Caco-2 (cell line): Measurements from ENCODE around the gene SKP2. TPM values are rescaled to one million over a fixed set of nuclear protein-coding genes. Genes with fewer than 3 reads are reported as not detected.
A peak's percentile ranks its signal among the peaks of the same experiment; 100 is the strongest.

Source experiments
- BruUV-seq: library from RNA; stranded (reverse); fragments of 400-500 nt; replicated peaks from 2 replicates; lab custom pipeline; 2021; lab: Mats Ljungman, UMichigan
- CTCF ChIA-PET: fragments of 300-600 bp; sonication (Branson Sonifier 250); formaldehyde crosslinking; loops from one replicate; lab custom pipeline; 2022; ENCODE audit warnings: antibody characterized with exemption; lab: Charles Lee
- POLR2A ChIA-PET: fragments of 300-600 bp; sonication (Branson Sonifier 250); formaldehyde crosslinking; loops from one replicate; lab custom pipeline; 2022; ENCODE audit warnings: antibody characterized with exemption; lab: Charles Lee
- DNase-seq, 2 experiments: peaks; one replicate each; pipeline versions ENCODE4 v3.0.0 to v3.0.0-alpha.2; 2020 to 2022
- H3K27me3 ChIP-seq: replicated peaks from 2 replicates; pipeline ENCODE4 v1.6.0; 2011; ENCODE audit warnings: low read length; ENCODE audit not compliant: control insufficient read depth, insufficient read depth
- H3K36me3 ChIP-seq: 2 replicates; pipeline ENCODE4 v1.5.1; 2011; ENCODE audit warnings: low read length; ENCODE audit not compliant: control insufficient read depth, insufficient read depth
- H3K4me1 ChIP-seq: fragments of 250-450 bp; sonication (Bioruptor Pico); 2 replicates; pipeline ENCODE4 v1.5.1; 2020; ENCODE audit warnings: mild to moderate bottlenecking
- H3K4me3 ChIP-seq: 2 replicates; pipeline ENCODE4 v1.5.1; 2011; ENCODE audit warnings: low read depth, mild to moderate bottlenecking, control low read depth, low read length
- H3K9me3 ChIP-seq: fragments of 250-450 bp; sonication (Bioruptor Pico); 2 replicates; pipeline ENCODE4 v1.5.1; 2020; ENCODE audit warnings: mild to moderate bottlenecking, moderate library complexity
- H3K27ac Mint-ChIP-seq: one replicate; pipeline ENCODE4 v1.8.0; 2022; ENCODE audit warnings: mixed read lengths; ENCODE audit not compliant: unreplicated experiment
- H3K27me3 Mint-ChIP-seq: one replicate; pipeline ENCODE4 v1.8.0; 2022; ENCODE audit warnings: mixed read lengths; ENCODE audit not compliant: insufficient read depth, unreplicated experiment
- H3K36me3 Mint-ChIP-seq: one replicate; pipeline ENCODE4 v1.8.0; 2022; ENCODE audit warnings: mild to moderate bottlenecking, mixed read lengths; ENCODE audit not compliant: insufficient read depth, unreplicated experiment
- H3K4me1 Mint-ChIP-seq: one replicate; pipeline ENCODE4 v1.8.0; 2022; ENCODE audit warnings: low read depth, mixed read lengths; ENCODE audit not compliant: unreplicated experiment
- H3K4me3 Mint-ChIP-seq: one replicate; pipeline ENCODE4 v1.8.0; 2022; ENCODE audit warnings: mild to moderate bottlenecking, moderate library complexity, mixed read lengths; ENCODE audit not compliant: unreplicated experiment
- H3K9me3 Mint-ChIP-seq: one replicate; pipeline ENCODE4 v1.8.0; 2022; ENCODE audit warnings: mixed read lengths; ENCODE audit not compliant: unreplicated experiment
- intact Hi-C: fragments of 100-400 bp; cut with micrococcal nuclease; formaldehyde crosslinking; loops from one replicate; pipeline ENCODE4 v1.10.0; 2022; ENCODE audit not compliant: unreplicated experiment
- total RNA-seq: library from RNA; stranded (reverse); gene quantifications from 2 replicates; pipeline ENCODE4 v1.2.3, GENCODE V29; 2022
- TF ChIP-seq, protein P1 (sequence below), 2 experiments: fragments of 200-600 bp in 1 of 2; IDR thresholded peaks; 1 replicate in 1 of 2; 2 replicates in 1 of 2; pipeline versions ENCODE4 v1.5.1 to v1.8.0; 2011 to 2022; ENCODE audit warnings: antibody characterized with exemption in 1 of 2, control low read depth in 1 of 2, inconsistent platforms in 1 of 2, low read depth in 1 of 2, low read length in 1 of 2, mild to moderate bottlenecking in 1 of 2, moderate library complexity in 1 of 2; ENCODE audit not compliant: insufficient read depth in 1 of 2, severe bottlenecking in 1 of 2, unreplicated experiment in 1 of 2

Gene SKP2
- total RNA-seq, 1 experiment from 2014 or later, result 230 TPM

DNA sequence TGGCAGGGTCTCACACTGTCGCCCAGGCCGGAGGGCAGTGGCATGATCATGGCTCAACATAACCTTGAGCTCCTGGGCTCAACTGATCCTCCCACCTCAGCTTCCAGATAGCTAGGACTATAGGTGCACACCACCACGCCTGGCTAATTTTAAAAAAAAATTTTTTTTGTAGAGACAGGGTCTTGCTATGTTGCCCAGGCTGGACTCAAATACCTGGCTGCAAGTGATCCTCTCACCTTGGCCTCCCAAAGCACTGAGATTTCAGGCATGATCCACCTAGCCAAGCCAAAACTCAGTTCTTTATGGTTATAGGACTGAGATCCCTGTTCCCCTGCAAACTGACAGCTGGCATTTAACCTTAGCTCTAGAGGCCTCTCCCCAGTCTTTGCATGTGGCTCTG lies 5.5 kb upstream of the SKP2 start:
- peaks cover 27% of the 10 kb centered on the region for H3K4me1 ChIP-seq
- H3K9me3 ChIP-seq, result no peaks in the 10 kb centered on the region
- Mint-ChIP-seq H3K36me3 (no peaks in the 10 kb centered on the region), H3K27me3 (no peaks in the 10 kb centered on the region), H3K4me3 (no peak overlapping the region), H3K9me3 (no peaks in the 10 kb centered on the region), H3K4me1 (peaks cover 30% of the 10 kb centered on the region), H3K27ac (no peak overlapping the region)
- POLR2A ChIA-PET, result no interaction called here
- CTCF ChIA-PET, result no interaction called here
- no peaks in the 10 kb centered on the region for H3K27me3 ChIP-seq
- H3K36me3 ChIP-seq, result no peaks in the 10 kb centered on the region
- intact Hi-C loops, result no loop called here
- DNase-seq, result no peak
- no peak overlapping the region for H3K4me3 ChIP-seq
- no TSS peak for BruUV-seq
- TF ChIP-seq, protein P1, sequence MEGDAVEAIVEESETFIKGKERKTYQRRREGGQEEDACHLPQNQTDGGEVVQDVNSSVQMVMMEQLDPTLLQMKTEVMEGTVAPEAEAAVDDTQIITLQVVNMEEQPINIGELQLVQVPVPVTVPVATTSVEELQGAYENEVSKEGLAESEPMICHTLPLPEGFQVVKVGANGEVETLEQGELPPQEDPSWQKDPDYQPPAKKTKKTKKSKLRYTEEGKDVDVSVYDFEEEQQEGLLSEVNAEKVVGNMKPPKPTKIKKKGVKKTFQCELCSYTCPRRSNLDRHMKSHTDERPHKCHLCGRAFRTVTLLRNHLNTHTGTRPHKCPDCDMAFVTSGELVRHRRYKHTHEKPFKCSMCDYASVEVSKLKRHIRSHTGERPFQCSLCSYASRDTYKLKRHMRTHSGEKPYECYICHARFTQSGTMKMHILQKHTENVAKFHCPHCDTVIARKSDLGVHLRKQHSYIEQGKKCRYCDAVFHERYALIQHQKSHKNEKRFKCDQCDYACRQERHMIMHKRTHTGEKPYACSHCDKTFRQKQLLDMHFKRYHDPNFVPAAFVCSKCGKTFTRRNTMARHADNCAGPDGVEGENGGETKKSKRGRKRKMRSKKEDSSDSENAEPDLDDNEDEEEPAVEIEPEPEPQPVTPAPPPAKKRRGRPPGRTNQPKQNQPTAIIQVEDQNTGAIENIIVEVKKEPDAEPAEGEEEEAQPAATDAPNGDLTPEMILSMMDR (IDR thresholded peaks at IDR 0.05; ENCODE audit: insufficient read depth in 1 of 2, low read depth in 1 of 2, low read length in 1 of 2, severe bottlenecking in 1 of 2, unreplicated experiment in 1 of 2), result no peak

DNA sequence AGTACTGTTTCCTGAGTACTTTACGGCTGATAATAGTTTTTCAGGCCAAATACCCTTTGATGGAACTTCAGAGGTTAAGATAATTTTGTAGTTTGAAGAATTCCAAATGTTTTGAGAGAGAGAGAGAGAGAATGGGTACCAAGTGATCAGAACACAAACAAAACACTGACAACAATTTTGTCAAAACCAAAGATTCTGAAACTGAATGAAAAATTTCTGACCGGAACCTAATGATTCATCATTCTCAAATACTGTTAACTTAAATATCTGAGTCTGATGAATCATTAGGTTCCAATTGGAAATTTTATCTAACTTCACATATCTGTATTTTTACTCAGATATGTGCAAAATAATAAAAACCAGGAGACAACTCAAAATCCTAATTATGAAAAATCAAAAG lies 4.2 kb upstream of the SKP2 start:
- ChIA-PET CTCF (no interaction called here), POLR2A (no interaction called here)
- DNase-seq, result no peak
- no peaks in the 10 kb centered on the region for H3K9me3 ChIP-seq
- TF ChIP-seq, protein P1 (IDR thresholded peaks at IDR 0.05; ENCODE audit: insufficient read depth in 1 of 2, low read depth in 1 of 2, low read length in 1 of 2, severe bottlenecking in 1 of 2, unreplicated experiment in 1 of 2), result no peak
- no peak overlapping the region for H3K4me3 Mint-ChIP-seq
- peaks cover 11% of the 10 kb centered on the region for H3K36me3 Mint-ChIP-seq
- H3K27me3 Mint-ChIP-seq, result no peaks in the 10 kb centered on the region
- H3K4me1 Mint-ChIP-seq, result peaks cover 30% of the 10 kb centered on the region
- intact Hi-C loops, result no loop called here
- H3K9me3 Mint-ChIP-seq, result no peaks in the 10 kb centered on the region
- peaks cover 27% of the 10 kb centered on the region for H3K4me1 ChIP-seq
- no peaks in the 10 kb centered on the region for H3K27me3 ChIP-seq
- H3K36me3 ChIP-seq, result no peaks in the 10 kb centered on the region
- no TSS peak for BruUV-seq
- H3K27ac Mint-ChIP-seq, result peak overlapping the region; percentile 30
- H3K4me3 ChIP-seq, result no peak overlapping the region

DNA sequence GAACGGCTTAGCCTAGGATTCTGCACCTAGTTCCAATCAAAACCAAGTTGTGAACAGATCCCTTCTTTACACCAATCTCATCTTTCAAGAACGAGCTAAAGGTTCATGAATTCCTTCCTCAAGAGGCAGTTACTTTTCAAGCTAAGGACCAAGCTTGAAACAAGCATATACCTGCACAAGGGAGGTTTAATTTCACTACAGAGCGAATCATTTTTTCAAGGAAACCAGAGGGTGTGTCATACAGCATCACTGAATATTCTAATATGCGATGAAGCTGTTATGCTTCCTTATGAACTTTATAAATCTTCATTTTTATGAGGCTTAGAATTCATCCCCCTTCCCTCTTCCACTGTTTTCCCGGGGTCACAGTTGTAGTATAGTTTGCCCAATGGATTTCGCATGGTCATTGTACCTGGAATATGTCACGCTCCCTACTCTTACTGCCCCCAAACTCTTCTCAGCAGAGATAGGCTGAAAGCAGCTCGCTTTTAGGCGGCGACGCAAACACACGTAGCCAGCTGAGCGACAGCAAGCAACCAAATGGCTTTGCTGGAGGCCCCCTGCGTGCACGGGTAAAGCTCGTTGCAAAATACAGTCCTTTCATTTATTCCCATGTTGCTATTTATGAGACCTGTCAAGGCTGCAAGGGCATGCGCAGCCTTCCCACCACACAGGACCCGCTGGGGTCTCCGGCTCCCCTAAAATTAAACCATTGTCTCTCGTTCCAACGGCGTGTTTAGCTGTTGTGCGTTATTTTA lies 1.1 kb upstream of the SKP2 start:
- intact Hi-C loops, result no loop called here
- peak overlapping the region; percentile 85 for H3K27ac Mint-ChIP-seq
- TF ChIP-seq, protein P1 (IDR thresholded peaks at IDR 0.05; ENCODE audit: insufficient read depth in 1 of 2, low read depth in 1 of 2, low read length in 1 of 2, severe bottlenecking in 1 of 2, unreplicated experiment in 1 of 2), result no peak
- peaks cover 53% of the 10 kb centered on the region for H3K4me1 ChIP-seq
- BruUV-seq, result TSS peak; percentile 20
- peaks cover 3% of the 10 kb centered on the region; the same call in 1 of the 2 replicates for H3K36me3 ChIP-seq
- peak overlapping the region; percentile 75 for H3K4me3 Mint-ChIP-seq
- H3K9me3 Mint-ChIP-seq, result peaks cover 9% of the 10 kb centered on the region
- CTCF ChIA-PET, result interaction anchor here (0.5 to 4.2 kb wide), 3 partner anchors 72 to 1232 kb away, joined by 3 to 36 read pairs (median 3); no protein-coding TSS in a partner anchor
- no peaks in the 10 kb centered on the region for H3K27me3 Mint-ChIP-seq
- peaks cover 46% of the 10 kb centered on the region for H3K4me1 Mint-ChIP-seq
- peak; percentile 64 to 68 for DNase-seq
- peaks cover 40% of the 10 kb centered on the region for H3K36me3 Mint-ChIP-seq
- no peaks in the 10 kb centered on the region for H3K27me3 ChIP-seq
- H3K4me3 ChIP-seq, result peak overlapping the region; percentile 98
- POLR2A ChIA-PET, result interaction anchor here (0.6 to 1.0 kb wide), 3 partner anchors 10 to 72 kb away, joined by 3 to 4 read pairs (median 3); no protein-coding TSS in a partner anchor
- H3K9me3 ChIP-seq, result peaks cover 5% of the 10 kb centered on the region; the same call in 1 of the 2 replicates
